ENCODE data around the gene KRTAP5-7. TPM values are rescaled to one million over a fixed set of nuclear protein-coding genes. Genes with fewer than 3 reads are reported as not detected.

The KRTAP5-7 gene
- total RNA-seq, 1 donor from 2014 or later, result not detected

DNA sequence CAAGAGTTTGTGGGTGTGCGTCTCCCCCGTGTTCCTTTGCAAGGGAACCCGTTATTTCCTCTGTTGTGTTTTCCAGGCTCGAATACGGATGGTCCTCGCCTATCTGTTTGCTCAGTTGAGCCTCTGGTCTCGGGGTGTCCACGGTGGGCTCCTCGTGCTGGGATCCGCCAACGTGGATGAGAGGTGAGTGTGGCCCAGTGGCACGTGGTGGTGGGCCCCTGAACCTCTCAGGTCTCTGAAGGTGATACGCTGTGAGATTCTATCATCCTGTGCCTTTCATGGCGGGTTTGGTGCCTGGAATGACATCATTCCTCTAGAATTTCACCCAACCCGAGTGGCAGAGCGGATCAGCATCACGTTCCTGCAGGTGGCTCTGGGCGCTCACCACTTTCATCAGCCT, 41.6 kb upstream of the KRTAP5-7 start:
- TF ChIP-seq, protein P1, sequence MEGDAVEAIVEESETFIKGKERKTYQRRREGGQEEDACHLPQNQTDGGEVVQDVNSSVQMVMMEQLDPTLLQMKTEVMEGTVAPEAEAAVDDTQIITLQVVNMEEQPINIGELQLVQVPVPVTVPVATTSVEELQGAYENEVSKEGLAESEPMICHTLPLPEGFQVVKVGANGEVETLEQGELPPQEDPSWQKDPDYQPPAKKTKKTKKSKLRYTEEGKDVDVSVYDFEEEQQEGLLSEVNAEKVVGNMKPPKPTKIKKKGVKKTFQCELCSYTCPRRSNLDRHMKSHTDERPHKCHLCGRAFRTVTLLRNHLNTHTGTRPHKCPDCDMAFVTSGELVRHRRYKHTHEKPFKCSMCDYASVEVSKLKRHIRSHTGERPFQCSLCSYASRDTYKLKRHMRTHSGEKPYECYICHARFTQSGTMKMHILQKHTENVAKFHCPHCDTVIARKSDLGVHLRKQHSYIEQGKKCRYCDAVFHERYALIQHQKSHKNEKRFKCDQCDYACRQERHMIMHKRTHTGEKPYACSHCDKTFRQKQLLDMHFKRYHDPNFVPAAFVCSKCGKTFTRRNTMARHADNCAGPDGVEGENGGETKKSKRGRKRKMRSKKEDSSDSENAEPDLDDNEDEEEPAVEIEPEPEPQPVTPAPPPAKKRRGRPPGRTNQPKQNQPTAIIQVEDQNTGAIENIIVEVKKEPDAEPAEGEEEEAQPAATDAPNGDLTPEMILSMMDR (IDR thresholded peaks at IDR 0.05; ENCODE audit: insufficient read depth, low read depth, low read length), result no peak
- TF ChIP-seq EZH2 (IDR thresholded peaks at IDR 0.05; ENCODE audit: insufficient read depth, low read length), result no peak
- H3K36me3 ChIP-seq (ENCODE audit: insufficient read depth, low read length), result peaks cover 14% of the 10 kb centered on the region
- peaks cover 56% of the 10 kb centered on the region for H3K36me3 Mint-ChIP-seq (ENCODE audit: low read depth, unreplicated experiment)
- H4K20me1 ChIP-seq (ENCODE audit: insufficient read depth, low read length), result peaks cover 11% of the 10 kb centered on the region
- H3K4me3 ChIP-seq (ENCODE audit: insufficient read depth, low read depth, low read length), result no peak overlapping the region
- H3K27me3 Mint-ChIP-seq (ENCODE audit: low read depth, unreplicated experiment), result no peaks in the 10 kb centered on the region
- H3K9ac ChIP-seq (ENCODE audit: low read length), result no peak overlapping the region
- no peaks in the 10 kb centered on the region for H3K9me3 ChIP-seq (ENCODE audit: insufficient read depth, low read depth, low read length)
- no peak overlapping the region for H3K27ac Mint-ChIP-seq (ENCODE audit: unreplicated experiment)
- no peaks in the 10 kb centered on the region for H3K27me3 ChIP-seq (ENCODE audit: insufficient read depth, low read length)
- no peaks in the 10 kb centered on the region for H3K9me3 Mint-ChIP-seq (ENCODE audit: unreplicated experiment)
- H3K4me1 ChIP-seq (ENCODE audit: insufficient read depth, low read length), result peaks cover 11% of the 10 kb centered on the region
- H3K4me1 Mint-ChIP-seq (ENCODE audit: low read depth, unreplicated experiment), result peaks cover 18% of the 10 kb centered on the region
- H3K4me2 ChIP-seq (ENCODE audit: low read length), result no peak overlapping the region
- H2AFZ ChIP-seq (ENCODE audit: low read depth, low read length), result no peak overlapping the region
- DNase-seq (ENCODE audit: low read depth) (no peak), FAIRE-seq (no peak)
- H3K79me2 ChIP-seq (ENCODE audit: insufficient read depth, low read length), result no peaks in the 10 kb centered on the region
- H3K27ac ChIP-seq (ENCODE audit: low read depth, low read length), result no peak overlapping the region
- no peak overlapping the region for H3K4me3 Mint-ChIP-seq (ENCODE audit: unreplicated experiment)

DNA sequence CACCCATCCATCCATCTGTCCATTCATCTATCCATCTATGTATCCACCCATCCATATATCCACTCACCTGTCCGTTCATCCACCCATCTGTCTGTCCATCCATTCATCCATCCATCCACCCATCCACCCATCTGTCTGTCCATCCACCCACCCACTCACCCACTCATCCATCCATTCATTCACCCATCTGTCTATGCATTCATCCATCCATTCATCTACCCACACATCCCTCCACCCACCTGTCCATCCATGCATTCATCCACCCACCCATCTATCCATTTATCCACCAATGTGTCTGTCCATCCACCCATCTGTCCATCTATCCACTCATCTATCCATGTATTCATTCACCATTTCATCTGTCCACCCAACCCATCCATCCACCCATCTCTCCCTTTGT, 40.7 kb upstream of the KRTAP5-7 start:
- H3K9me3 ChIP-seq (ENCODE audit: insufficient read depth, low read depth, low read length), result no peaks in the 10 kb centered on the region
- H3K4me1 Mint-ChIP-seq (ENCODE audit: low read depth, unreplicated experiment), result peaks cover 18% of the 10 kb centered on the region
- no peak overlapping the region for H3K4me3 Mint-ChIP-seq (ENCODE audit: unreplicated experiment)
- H3K27ac Mint-ChIP-seq (ENCODE audit: unreplicated experiment), result no peak overlapping the region
- no peak overlapping the region for H3K27ac ChIP-seq (ENCODE audit: low read depth, low read length)
- peaks cover 57% of the 10 kb centered on the region for H3K36me3 Mint-ChIP-seq (ENCODE audit: low read depth, unreplicated experiment)
- H3K9me3 Mint-ChIP-seq (ENCODE audit: unreplicated experiment), result peaks cover 2% of the 10 kb centered on the region
- no peaks in the 10 kb centered on the region for H3K27me3 Mint-ChIP-seq (ENCODE audit: low read depth, unreplicated experiment)
- H3K4me2 ChIP-seq (ENCODE audit: low read length), result no peak overlapping the region
- no peaks in the 10 kb centered on the region for H3K79me2 ChIP-seq (ENCODE audit: insufficient read depth, low read length)
- H4K20me1 ChIP-seq (ENCODE audit: insufficient read depth, low read length), result peaks cover 11% of the 10 kb centered on the region
- H3K4me3 ChIP-seq (ENCODE audit: insufficient read depth, low read depth, low read length), result no peak overlapping the region
- H3K36me3 ChIP-seq (ENCODE audit: insufficient read depth, low read length), result peaks cover 14% of the 10 kb centered on the region
- peaks cover 11% of the 10 kb centered on the region for H3K4me1 ChIP-seq (ENCODE audit: insufficient read depth, low read length)
- no peak for TF ChIP-seq EZH2 (IDR thresholded peaks at IDR 0.05; ENCODE audit: insufficient read depth, low read length)
- TF ChIP-seq, protein P1 (IDR thresholded peaks at IDR 0.05; ENCODE audit: insufficient read depth, low read depth, low read length), result no peak
- no peak for FAIRE-seq
- no peak overlapping the region for H3K9ac ChIP-seq (ENCODE audit: low read length)
- no peaks in the 10 kb centered on the region for H3K27me3 ChIP-seq (ENCODE audit: insufficient read depth, low read length)
- DNase-seq (ENCODE audit: low read depth), result no peak
- no peak overlapping the region for H2AFZ ChIP-seq (ENCODE audit: low read depth, low read length)

DNA sequence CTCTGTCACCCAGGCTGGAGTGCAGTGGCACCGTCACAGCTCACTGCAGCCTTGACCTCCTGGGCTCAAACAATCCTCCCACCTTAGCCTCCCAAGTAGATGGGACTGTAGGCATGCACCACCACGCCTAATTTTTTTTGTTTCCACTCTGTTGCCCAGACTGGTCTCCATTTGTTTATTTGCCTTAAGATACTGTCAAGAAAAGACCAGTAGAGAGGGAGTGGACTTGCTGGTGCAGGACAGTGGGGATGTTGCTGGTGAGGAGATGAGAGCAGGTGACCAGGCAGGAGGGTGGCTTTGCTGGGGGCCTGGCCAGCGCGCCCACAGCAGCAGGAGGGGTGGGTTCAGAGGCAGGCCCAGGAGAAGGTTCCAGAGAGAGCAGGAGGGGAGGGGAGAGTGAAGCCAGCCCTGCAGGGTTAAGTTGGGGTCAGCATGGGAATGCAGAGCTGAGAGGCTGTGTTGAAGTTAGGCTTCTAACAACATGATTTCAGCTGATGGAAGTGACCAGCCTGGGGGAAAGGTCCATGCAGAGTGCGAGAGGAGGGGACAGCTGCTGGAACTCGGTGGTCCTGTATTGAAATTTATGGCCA, 38.3 kb upstream of the KRTAP5-7 start:
- H3K27me3 Mint-ChIP-seq (ENCODE audit: low read depth, unreplicated experiment), result no peaks in the 10 kb centered on the region
- H3K4me1 Mint-ChIP-seq (ENCODE audit: low read depth, unreplicated experiment), result peaks cover 18% of the 10 kb centered on the region
- no peak for FAIRE-seq
- Histone ChIP-seq H3K9ac (ENCODE audit: low read length) (no peak overlapping the region), H3K27me3 (ENCODE audit: insufficient read depth, low read length) (no peaks in the 10 kb centered on the region), H3K79me2 (ENCODE audit: insufficient read depth, low read length) (no peaks in the 10 kb centered on the region), H3K4me1 (ENCODE audit: insufficient read depth, low read length) (peaks cover 11% of the 10 kb centered on the region), H3K4me2 (ENCODE audit: low read length) (no peak overlapping the region), H3K4me3 (ENCODE audit: insufficient read depth, low read depth, low read length) (no peak overlapping the region), H2AFZ (ENCODE audit: low read depth, low read length) (no peak overlapping the region), H3K9me3 (ENCODE audit: insufficient read depth, low read depth, low read length) (no peaks in the 10 kb centered on the region), H4K20me1 (ENCODE audit: insufficient read depth, low read length) (peaks cover 14% of the 10 kb centered on the region), H3K27ac (ENCODE audit: low read depth, low read length) (no peak overlapping the region), H3K36me3 (ENCODE audit: insufficient read depth, low read length) (peaks cover 9% of the 10 kb centered on the region)
- no peak overlapping the region for H3K27ac Mint-ChIP-seq (ENCODE audit: unreplicated experiment)
- no peak overlapping the region for H3K4me3 Mint-ChIP-seq (ENCODE audit: unreplicated experiment)
- peaks cover 2% of the 10 kb centered on the region for H3K9me3 Mint-ChIP-seq (ENCODE audit: unreplicated experiment)
- peaks cover 53% of the 10 kb centered on the region for H3K36me3 Mint-ChIP-seq (ENCODE audit: low read depth, unreplicated experiment)
- no peak for DNase-seq (ENCODE audit: low read depth)
- TF ChIP-seq, protein P1 (IDR thresholded peaks at IDR 0.05; ENCODE audit: insufficient read depth, low read depth, low read length), result no peak
- TF ChIP-seq EZH2 (IDR thresholded peaks at IDR 0.05; ENCODE audit: insufficient read depth, low read length), result no peak
